ENCODE data around the gene GRPEL1. TPM values are rescaled to one million over a fixed set of nuclear protein-coding genes. Genes with fewer than 3 reads are reported as not detected.

GRPEL1 gene
- total RNA-seq, 1 experiment from 2014 or later, result 78.2 TPM

- Histone ChIP-seq H3K27me3 (replicated peaks; ENCODE audit: insufficient read depth, low read depth, low read length, poor library complexity) (no peaks in the 10 kb centered on the region), H3K4me3 (ENCODE audit: low read depth, low read length, poor library complexity, severe bottlenecking) (no peak overlapping the region), H3K9me3 (ENCODE audit: low read depth, low read length, poor library complexity, severe bottlenecking) (no peaks in the 10 kb centered on the region), H3K36me3 (ENCODE audit: insufficient read depth, low read length, poor library complexity, severe bottlenecking) (no peaks in the 10 kb centered on the region), H3K4me1 (ENCODE audit: insufficient read depth, low read length, poor library complexity, severe bottlenecking) (peaks cover 6% of the 10 kb centered on the region), H3K27ac (ENCODE audit: low read depth, low read length, poor library complexity, severe bottlenecking) (no peak overlapping the region)
- intact Hi-C loops (cut with micrococcal nuclease; ENCODE audit: unreplicated experiment), result loop anchor here (2.0 to 10.0 kb wide), 2 partner anchors 166 to 350 kb away; partner anchors contain the start of gene TBC1D14
- TF ChIP-seq CTCF (conservative IDR thresholded peaks at IDR 0.05; ENCODE audit: low read depth, low read length) (peak; percentile 96), EZH2 (IDR thresholded peaks at IDR 0.05; ENCODE audit: borderline replicate concordance, low read depth, low read length, poor library complexity, severe bottlenecking) (no peak)
- ChIA-PET POLR2A (ENCODE audit: low non-redundant PET) (no interaction called here), CTCF (interaction anchor here (0.6 kb wide), 3 partner anchors 27 to 1056 kb away, joined by 3 to 4 read pairs (median 3); no protein-coding TSS in a partner anchor)
- BruUV-seq (replicated peaks), result no TSS peak
- DNase-seq (ENCODE audit: low spot score), result peak; percentile 75
Measured at GRCh38 chr4:7070729-7071511, 3.1 kb upstream of the GRPEL1 start.

GRCh38 chr4:7068883-7069282 lies 1.0 kb upstream of the GRPEL1 start:
- H3K9me3 ChIP-seq (ENCODE audit: low read depth, low read length, poor library complexity, severe bottlenecking), result no peaks in the 10 kb centered on the region
- no TSS peak for BruUV-seq (replicated peaks)
- DNase-seq (ENCODE audit: low spot score), result peak; percentile 19
- ChIA-PET POLR2A (ENCODE audit: low non-redundant PET) (interaction anchor here (0.6 kb wide), 1 partner anchor 225 kb away, joined by 4 read pairs; no protein-coding TSS in a partner anchor), CTCF (interaction anchor here (1.2 kb wide), 1 partner anchor 95 kb away, joined by 4 read pairs; no protein-coding TSS in a partner anchor)
- TF ChIP-seq CTCF (conservative IDR thresholded peaks at IDR 0.05; ENCODE audit: low read depth, low read length) (no peak), EZH2 (IDR thresholded peaks at IDR 0.05; ENCODE audit: borderline replicate concordance, low read depth, low read length, poor library complexity, severe bottlenecking) (no peak)
- peaks cover 9% of the 10 kb centered on the region for H3K36me3 ChIP-seq (ENCODE audit: insufficient read depth, low read length, poor library complexity, severe bottlenecking)
- intact Hi-C loops (cut with micrococcal nuclease; ENCODE audit: unreplicated experiment), result loop anchor here (5.0 kb wide), 1 partner anchor 97 kb away; no protein-coding TSS in a partner anchor
- peak overlapping the region; percentile 98 for H3K4me3 ChIP-seq (ENCODE audit: low read depth, low read length, poor library complexity, severe bottlenecking)
- H3K4me1 ChIP-seq (ENCODE audit: insufficient read depth, low read length, poor library complexity, severe bottlenecking), result peaks cover 6% of the 10 kb centered on the region
- H3K27me3 ChIP-seq (replicated peaks; ENCODE audit: insufficient read depth, low read depth, low read length, poor library complexity), result no peaks in the 10 kb centered on the region
- H3K27ac ChIP-seq (ENCODE audit: low read depth, low read length, poor library complexity, severe bottlenecking), result peak overlapping the region; percentile 85

- peaks cover 14% of the 10 kb centered on the region for H3K36me3 ChIP-seq (ENCODE audit: insufficient read depth, low read length, poor library complexity, severe bottlenecking)
- POLR2A ChIA-PET (ENCODE audit: low non-redundant PET), result interaction anchor here (1.0 kb wide), 1 partner anchor 9 kb away, joined by 3 read pairs; no protein-coding TSS in a partner anchor
- intact Hi-C loops (cut with micrococcal nuclease; ENCODE audit: unreplicated experiment), result loop anchor here (5.0 kb wide), 1 partner anchor 96 kb away; no protein-coding TSS in a partner anchor
- no peaks in the 10 kb centered on the region for H3K27me3 ChIP-seq (replicated peaks; ENCODE audit: insufficient read depth, low read depth, low read length, poor library complexity)
- H3K4me1 ChIP-seq (ENCODE audit: insufficient read depth, low read length, poor library complexity, severe bottlenecking), result peaks cover 6% of the 10 kb centered on the region
- peak overlapping the region; percentile 85 for H3K27ac ChIP-seq (ENCODE audit: low read depth, low read length, poor library complexity, severe bottlenecking)
- BruUV-seq (replicated peaks), result TSS peak; percentile 91
- H3K4me3 ChIP-seq (ENCODE audit: low read depth, low read length, poor library complexity, severe bottlenecking), result peak overlapping the region; percentile 98
- no peak for DNase-seq (ENCODE audit: low spot score)
- TF ChIP-seq CTCF (conservative IDR thresholded peaks at IDR 0.05; ENCODE audit: low read depth, low read length), result no peak
- TF ChIP-seq EZH2 (IDR thresholded peaks at IDR 0.05; ENCODE audit: borderline replicate concordance, low read depth, low read length, poor library complexity, severe bottlenecking), result no peak
- no peaks in the 10 kb centered on the region for H3K9me3 ChIP-seq (ENCODE audit: low read depth, low read length, poor library complexity, severe bottlenecking)
- CTCF ChIA-PET, result interaction anchor here (0.6 to 1.2 kb wide), 2 partner anchors 18 to 94 kb away, joined by 4 to 12 read pairs; no protein-coding TSS in a partner anchor
Measured at GRCh38 chr4:7068279-7068842, 497 bp upstream of the GRPEL1 start.
